GM23338 (cell line): ENCODE data around the gene HAUS5.

ENCODE experiments used
- CREB1 ChIP-seq: fragments of 250-450 bp; sonication (Bioruptor Pico); IDR thresholded peaks from 2 replicates; pipeline ENCODE4 v1.5.0; 2020; ENCODE audit warnings: low read depth, mild to moderate bottlenecking, moderate library complexity
- CTCF ChIP-seq, 2 experiments: fragments of 200-600 bp in 1 of 2; sonication (generic) in 1 of 2; conservative IDR thresholded peaks; 2 replicates each; pipeline versions ENCODE4 v1.5.1 to v1.6.1; 2016 to 2017; ENCODE audit warnings: antibody characterized with exemption in 2 of 2, low read depth in 2 of 2, mild to moderate bottlenecking in 2 of 2, moderate library complexity in 1 of 2
- EZH2 ChIP-seq: fragments of 200-600 bp; sonication (generic); IDR thresholded peaks from one replicate; pipeline ENCODE4 v1.8.0; 2017; ENCODE audit warnings: antibody characterized with exemption, mild to moderate bottlenecking, low read depth; ENCODE audit not compliant: unreplicated experiment
- EZH2phosphoT487 ChIP-seq: fragments of 200-600 bp; sonication (generic); IDR thresholded peaks from one replicate; pipeline ENCODE4 v1.8.1; 2018; ENCODE audit warnings: antibody characterized with exemption; ENCODE audit not compliant: unreplicated experiment
- JUNB ChIP-seq: IDR thresholded peaks from one replicate; pipeline ENCODE4 v1.6.1; 2016; ENCODE audit warnings: antibody characterized with exemption; ENCODE audit not compliant: unreplicated experiment
- NANOG ChIP-seq: IDR thresholded peaks from 2 replicates; pipeline ENCODE4 v1.6.1; 2016; ENCODE audit warnings: antibody characterized with exemption, borderline replicate concordance
- POLR2AphosphoS5 ChIP-seq: IDR thresholded peaks from 2 replicates; pipeline ENCODE4 v1.6.1; 2016; ENCODE audit warnings: antibody characterized with exemption, low read depth
- ZNF114 ChIP-seq: fragments of 250-450 bp; sonication (Bioruptor Pico); IDR thresholded peaks from 2 replicates; pipeline ENCODE4 v1.5.0; 2020; ENCODE audit warnings: mild to moderate bottlenecking, moderate library complexity
- ZNF331 ChIP-seq: fragments of 250-450 bp; sonication (Bioruptor Pico); IDR thresholded peaks from 2 replicates; pipeline ENCODE4 v1.5.0; 2020; ENCODE audit warnings: low read depth, mild to moderate bottlenecking, moderate library complexity
- TF ChIP-seq, protein P1 (sequence below): IDR thresholded peaks from one replicate; pipeline ENCODE4 v1.6.1; 2018; ENCODE audit warnings: antibody characterized with exemption; ENCODE audit not compliant: unreplicated experiment
- TF ChIP-seq, protein P2 (sequence below): fragments of 250-450 bp; sonication (Bioruptor Pico); IDR thresholded peaks from 2 replicates; pipeline ENCODE4 v1.5.0; 2020; ENCODE audit warnings: mild to moderate bottlenecking, moderate library complexity

GRCh38 chr19:35571406-35571965, 41.0 kb upstream of the HAUS5 start:
- no peak for TF ChIP-seq EZH2
- no peak for TF ChIP-seq CTCF (conservative IDR thresholded peaks at IDR 0.05; ENCODE audit: low read depth in 2 of 2)
- no peak for TF ChIP-seq POLR2AphosphoS5
- TF ChIP-seq, protein P1, sequence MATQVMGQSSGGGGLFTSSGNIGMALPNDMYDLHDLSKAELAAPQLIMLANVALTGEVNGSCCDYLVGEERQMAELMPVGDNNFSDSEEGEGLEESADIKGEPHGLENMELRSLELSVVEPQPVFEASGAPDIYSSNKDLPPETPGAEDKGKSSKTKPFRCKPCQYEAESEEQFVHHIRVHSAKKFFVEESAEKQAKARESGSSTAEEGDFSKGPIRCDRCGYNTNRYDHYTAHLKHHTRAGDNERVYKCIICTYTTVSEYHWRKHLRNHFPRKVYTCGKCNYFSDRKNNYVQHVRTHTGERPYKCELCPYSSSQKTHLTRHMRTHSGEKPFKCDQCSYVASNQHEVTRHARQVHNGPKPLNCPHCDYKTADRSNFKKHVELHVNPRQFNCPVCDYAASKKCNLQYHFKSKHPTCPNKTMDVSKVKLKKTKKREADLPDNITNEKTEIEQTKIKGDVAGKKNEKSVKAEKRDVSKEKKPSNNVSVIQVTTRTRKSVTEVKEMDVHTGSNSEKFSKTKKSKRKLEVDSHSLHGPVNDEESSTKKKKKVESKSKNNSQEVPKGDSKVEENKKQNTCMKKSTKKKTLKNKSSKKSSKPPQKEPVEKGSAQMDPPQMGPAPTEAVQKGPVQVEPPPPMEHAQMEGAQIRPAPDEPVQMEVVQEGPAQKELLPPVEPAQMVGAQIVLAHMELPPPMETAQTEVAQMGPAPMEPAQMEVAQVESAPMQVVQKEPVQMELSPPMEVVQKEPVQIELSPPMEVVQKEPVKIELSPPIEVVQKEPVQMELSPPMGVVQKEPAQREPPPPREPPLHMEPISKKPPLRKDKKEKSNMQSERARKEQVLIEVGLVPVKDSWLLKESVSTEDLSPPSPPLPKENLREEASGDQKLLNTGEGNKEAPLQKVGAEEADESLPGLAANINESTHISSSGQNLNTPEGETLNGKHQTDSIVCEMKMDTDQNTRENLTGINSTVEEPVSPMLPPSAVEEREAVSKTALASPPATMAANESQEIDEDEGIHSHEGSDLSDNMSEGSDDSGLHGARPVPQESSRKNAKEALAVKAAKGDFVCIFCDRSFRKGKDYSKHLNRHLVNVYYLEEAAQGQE: no peak
- no peak for TF ChIP-seq EZH2phosphoT487
- TF ChIP-seq, protein P2, sequence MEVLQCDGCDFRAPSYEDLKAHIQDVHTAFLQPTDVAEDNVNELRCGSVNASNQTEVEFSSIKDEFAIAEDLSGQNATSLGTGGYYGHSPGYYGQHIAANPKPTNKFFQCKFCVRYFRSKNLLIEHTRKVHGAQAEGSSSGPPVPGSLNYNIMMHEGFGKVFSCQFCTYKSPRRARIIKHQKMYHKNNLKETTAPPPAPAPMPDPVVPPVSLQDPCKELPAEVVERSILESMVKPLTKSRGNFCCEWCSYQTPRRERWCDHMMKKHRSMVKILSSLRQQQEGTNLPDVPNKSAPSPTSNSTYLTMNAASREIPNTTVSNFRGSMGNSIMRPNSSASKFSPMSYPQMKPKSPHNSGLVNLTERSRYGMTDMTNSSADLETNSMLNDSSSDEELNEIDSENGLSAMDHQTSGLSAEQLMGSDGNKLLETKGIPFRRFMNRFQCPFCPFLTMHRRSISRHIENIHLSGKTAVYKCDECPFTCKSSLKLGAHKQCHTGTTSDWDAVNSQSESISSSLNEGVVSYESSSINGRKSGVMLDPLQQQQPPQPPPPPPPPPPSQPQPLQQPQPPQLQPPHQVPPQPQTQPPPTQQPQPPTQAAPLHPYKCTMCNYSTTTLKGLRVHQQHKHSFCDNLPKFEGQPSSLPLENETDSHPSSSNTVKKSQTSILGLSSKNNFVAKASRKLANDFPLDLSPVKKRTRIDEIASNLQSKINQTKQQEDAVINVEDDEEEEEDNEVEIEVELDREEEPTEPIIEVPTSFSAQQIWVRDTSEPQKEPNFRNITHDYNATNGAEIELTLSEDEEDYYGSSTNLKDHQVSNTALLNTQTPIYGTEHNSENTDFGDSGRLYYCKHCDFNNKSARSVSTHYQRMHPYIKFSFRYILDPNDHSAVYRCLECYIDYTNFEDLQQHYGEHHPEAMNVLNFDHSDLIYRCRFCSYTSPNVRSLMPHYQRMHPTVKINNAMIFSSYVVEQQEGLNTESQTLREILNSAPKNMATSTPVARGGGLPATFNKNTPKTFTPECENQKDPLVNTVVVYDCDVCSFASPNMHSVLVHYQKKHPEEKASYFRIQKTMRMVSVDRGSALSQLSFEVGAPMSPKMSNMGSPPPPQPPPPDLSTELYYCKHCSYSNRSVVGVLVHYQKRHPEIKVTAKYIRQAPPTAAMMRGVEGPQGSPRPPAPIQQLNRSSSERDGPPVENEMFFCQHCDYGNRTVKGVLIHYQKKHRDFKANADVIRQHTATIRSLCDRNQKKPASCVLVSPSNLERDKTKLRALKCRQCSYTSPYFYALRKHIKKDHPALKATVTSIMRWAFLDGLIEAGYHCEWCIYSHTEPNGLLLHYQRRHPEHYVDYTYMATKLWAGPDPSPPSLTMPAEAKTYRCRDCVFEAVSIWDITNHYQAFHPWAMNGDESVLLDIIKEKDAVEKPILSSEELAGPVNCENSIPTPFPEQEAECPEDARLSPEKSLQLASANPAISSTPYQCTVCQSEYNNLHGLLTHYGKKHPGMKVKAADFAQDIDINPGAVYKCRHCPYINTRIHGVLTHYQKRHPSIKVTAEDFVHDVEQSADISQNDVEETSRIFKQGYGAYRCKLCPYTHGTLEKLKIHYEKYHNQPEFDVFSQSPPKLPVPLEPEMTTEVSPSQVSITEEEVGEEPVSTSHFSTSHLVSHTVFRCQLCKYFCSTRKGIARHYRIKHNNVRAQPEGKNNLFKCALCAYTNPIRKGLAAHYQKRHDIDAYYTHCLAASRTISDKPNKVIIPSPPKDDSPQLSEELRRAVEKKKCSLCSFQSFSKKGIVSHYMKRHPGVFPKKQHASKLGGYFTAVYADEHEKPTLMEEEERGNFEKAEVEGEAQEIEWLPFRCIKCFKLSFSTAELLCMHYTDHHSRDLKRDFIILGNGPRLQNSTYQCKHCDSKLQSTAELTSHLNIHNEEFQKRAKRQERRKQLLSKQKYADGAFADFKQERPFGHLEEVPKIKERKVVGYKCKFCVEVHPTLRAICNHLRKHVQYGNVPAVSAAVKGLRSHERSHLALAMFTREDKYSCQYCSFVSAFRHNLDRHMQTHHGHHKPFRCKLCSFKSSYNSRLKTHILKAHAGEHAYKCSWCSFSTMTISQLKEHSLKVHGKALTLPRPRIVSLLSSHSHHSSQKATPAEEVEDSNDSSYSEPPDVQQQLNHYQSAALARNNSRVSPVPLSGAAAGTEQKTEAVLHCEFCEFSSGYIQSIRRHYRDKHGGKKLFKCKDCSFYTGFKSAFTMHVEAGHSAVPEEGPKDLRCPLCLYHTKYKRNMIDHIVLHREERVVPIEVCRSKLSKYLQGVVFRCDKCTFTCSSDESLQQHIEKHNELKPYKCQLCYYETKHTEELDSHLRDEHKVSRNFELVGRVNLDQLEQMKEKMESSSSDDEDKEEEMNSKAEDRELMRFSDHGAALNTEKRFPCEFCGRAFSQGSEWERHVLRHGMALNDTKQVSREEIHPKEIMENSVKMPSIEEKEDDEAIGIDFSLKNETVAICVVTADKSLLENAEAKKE: no peak
- no peak for TF ChIP-seq CREB1 (CRISPR knock-in tag)
- TF ChIP-seq ZNF114 (CRISPR knock-in tag): no peak
- TF ChIP-seq JUNB: no peak
- TF ChIP-seq NANOG: no peak
- TF ChIP-seq ZNF331 (CRISPR knock-in tag): no peak
